Stromal cell of bone marrow (primary cell): Measurements from ENCODE around the gene XPC.
A peak's percentile ranks its signal among the peaks of the same experiment; 100 is the strongest.
"Not testable (repeated sequence)": the region's sequence is repeated elsewhere in the genome, so short reads cannot be mapped to it uniquely, and the experiment has no call there.

Experiments used
- DNase-seq: peaks from one replicate; pipeline ENCODE4 v3.0.0-alpha.2; 2012; ENCODE audit warnings: low read depth

Gene XPC

GRCh38 chr3:14178247-14179113 is at the start of gene XPC, which contains the start of gene LSM3:
Gene XPC, minus strand, starts transcription at chr3:14178601. Its CDS starts 33 bp downstream, at chr3:14178568.
Gene LSM3, plus strand, starts transcription at chr3:14178817. Its CDS starts 44 bp downstream, at chr3:14178861.
- peak; percentile 99 for DNase-seq

GRCh38 chr3:14227856-14228255 is 49.5 kb upstream of the XPC start:
- DNase-seq, result no peak

- DNase-seq, result not testable (repeated sequence)
Observed at GRCh38 chr3:14226351-14226750, 48.0 kb upstream of the XPC start.

GRCh38 chr3:14225421-14225820 is 47.0 kb upstream of the XPC start:
- DNase-seq, result no peak

GRCh38 chr3:14224895-14225294 is 46.5 kb upstream of the XPC start:
- no peak for DNase-seq

- DNase-seq, result no peak
Observed at GRCh38 chr3:14223595-14223994, 45.2 kb upstream of the XPC start.

- DNase-seq, result no peak
Observed at GRCh38 chr3:14222900-14223594, 44.6 kb upstream of the XPC start.

- DNase-seq, result no peak
Observed at GRCh38 chr3:14222457-14222856, 44.1 kb upstream of the XPC start.

- DNase-seq, result no peak
Observed at GRCh38 chr3:14221902-14222301, 43.5 kb upstream of the XPC start.

GRCh38 chr3:14220933-14221332 is 42.5 kb upstream of the XPC start:
- no peak for DNase-seq

- no peak for DNase-seq
Observed at GRCh38 chr3:14218355-14218754, 40.0 kb upstream of the XPC start.

- no peak for DNase-seq
Observed at GRCh38 chr3:14216257-14217048, 38.1 kb upstream of the XPC start.

GRCh38 chr3:14214764-14215163 is 36.4 kb upstream of the XPC start:
- DNase-seq, result no peak

GRCh38 chr3:14213066-14213774 is 34.8 kb upstream of the XPC start:
- no peak for DNase-seq

- no peak for DNase-seq
Observed at GRCh38 chr3:14212032-14212431, 33.6 kb upstream of the XPC start.

- DNase-seq, result no peak
Observed at GRCh38 chr3:14211621-14212020, 33.2 kb upstream of the XPC start.

GRCh38 chr3:14210843-14211594 is 32.6 kb upstream of the XPC start:
- DNase-seq, result peak; percentile 70

- no peak for DNase-seq
Observed at GRCh38 chr3:14210290-14210688, 31.9 kb upstream of the XPC start.

GRCh38 chr3:14209581-14210289 is 31.3 kb upstream of the XPC start:
- no peak for DNase-seq

- DNase-seq, result no peak
Observed at GRCh38 chr3:14208977-14209394, 30.6 kb upstream of the XPC start.
